ENCODE data around the gene RAF1.

DNA sequence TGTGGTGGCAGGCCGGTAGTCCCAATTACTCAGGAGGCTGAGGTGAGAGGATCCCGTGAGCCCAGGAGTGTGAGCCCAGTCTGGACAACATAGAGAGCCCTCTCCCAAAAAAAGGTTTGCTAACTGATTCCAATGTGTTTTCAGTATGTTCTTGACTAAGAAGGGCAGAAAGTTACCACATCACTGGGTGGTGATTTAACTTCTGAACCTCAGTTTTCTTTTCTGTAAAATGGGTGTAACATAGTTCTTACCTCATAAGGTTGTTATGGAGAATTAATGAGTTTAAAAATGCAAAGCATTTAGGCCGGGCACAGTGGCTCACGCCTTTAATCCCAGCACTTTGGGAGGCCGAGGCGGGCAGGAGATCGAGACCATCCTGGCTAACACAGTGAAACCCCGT lies 28.5 kb upstream of the RAF1 start:
- TF ChIP-seq, protein P1, sequence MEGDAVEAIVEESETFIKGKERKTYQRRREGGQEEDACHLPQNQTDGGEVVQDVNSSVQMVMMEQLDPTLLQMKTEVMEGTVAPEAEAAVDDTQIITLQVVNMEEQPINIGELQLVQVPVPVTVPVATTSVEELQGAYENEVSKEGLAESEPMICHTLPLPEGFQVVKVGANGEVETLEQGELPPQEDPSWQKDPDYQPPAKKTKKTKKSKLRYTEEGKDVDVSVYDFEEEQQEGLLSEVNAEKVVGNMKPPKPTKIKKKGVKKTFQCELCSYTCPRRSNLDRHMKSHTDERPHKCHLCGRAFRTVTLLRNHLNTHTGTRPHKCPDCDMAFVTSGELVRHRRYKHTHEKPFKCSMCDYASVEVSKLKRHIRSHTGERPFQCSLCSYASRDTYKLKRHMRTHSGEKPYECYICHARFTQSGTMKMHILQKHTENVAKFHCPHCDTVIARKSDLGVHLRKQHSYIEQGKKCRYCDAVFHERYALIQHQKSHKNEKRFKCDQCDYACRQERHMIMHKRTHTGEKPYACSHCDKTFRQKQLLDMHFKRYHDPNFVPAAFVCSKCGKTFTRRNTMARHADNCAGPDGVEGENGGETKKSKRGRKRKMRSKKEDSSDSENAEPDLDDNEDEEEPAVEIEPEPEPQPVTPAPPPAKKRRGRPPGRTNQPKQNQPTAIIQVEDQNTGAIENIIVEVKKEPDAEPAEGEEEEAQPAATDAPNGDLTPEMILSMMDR (IDR thresholded peaks at IDR 0.05) = no peak
- TF ChIP-seq TCF7L2 (IDR thresholded peaks at IDR 0.05; ENCODE audit: low read depth, low read length) = no peak
